ENCODE data around the gene HLF. TPM values are rescaled to one million over a fixed set of nuclear protein-coding genes. Genes with fewer than 3 reads are reported as not detected.
A peak's percentile ranks its signal among the peaks of the same experiment; 100 is the strongest.

Gene HLF
- total RNA-seq, 1 donor from 2014 or later, result 31.6 TPM

GRCh38 chr17:55245986-55246385, 18.8 kb upstream of the HLF start:
- DNase-seq, result no peak
- ATAC-seq (ENCODE audit: poor library complexity), result no peak
- intact Hi-C loops (cut with DNase I), result no loop called here

- intact Hi-C loops (cut with DNase I), result no loop called here
- DNase-seq (no peak), ATAC-seq (ENCODE audit: poor library complexity) (no peak)
Measured at GRCh38 chr17:55246583-55246982, 18.2 kb upstream of the HLF start.

- ATAC-seq (ENCODE audit: poor library complexity) (no peak), DNase-seq (no peak)
- intact Hi-C loops (cut with DNase I), result no loop called here
Measured at GRCh38 chr17:55248077-55248476, 16.7 kb upstream of the HLF start.

- intact Hi-C loops (cut with DNase I), result no loop called here
- no peak for DNase-seq
- ATAC-seq (ENCODE audit: poor library complexity), result no peak
Measured at GRCh38 chr17:55249861-55250260, 14.9 kb upstream of the HLF start.

GRCh38 chr17:55254375-55254774, 10.4 kb upstream of the HLF start:
- ATAC-seq (ENCODE audit: poor library complexity), result no peak
- no peak for DNase-seq
- intact Hi-C loops (cut with DNase I), result no loop called here

GRCh38 chr17:55258578-55259135, 6.1 kb upstream of the HLF start:
- ATAC-seq (ENCODE audit: poor library complexity), result no peak
- intact Hi-C loops (cut with DNase I), result no loop called here
- no peak for DNase-seq

GRCh38 chr17:55259684-55260111, 5.1 kb upstream of the HLF start:
- intact Hi-C loops (cut with DNase I), result no loop called here
- no peak for DNase-seq
- no peak for ATAC-seq (ENCODE audit: poor library complexity)

- no peak for DNase-seq
- intact Hi-C loops (cut with DNase I), result no loop called here
- no peak for ATAC-seq (ENCODE audit: poor library complexity)
Measured at GRCh38 chr17:55261311-55261710, 3.4 kb upstream of the HLF start.

- intact Hi-C loops (cut with DNase I), result no loop called here
Measured at GRCh38 chr17:55263569-55264277, 1.0 kb upstream of the HLF start.

GRCh38 chr17:55264278-55264644, 499 bp upstream of the HLF start:
- peak; percentile 46 for DNase-seq
- intact Hi-C loops (cut with DNase I), result no loop called here
- ATAC-seq (ENCODE audit: poor library complexity), result no peak

More at GRCh38 chr17:55263569-55264277, 1.0 kb upstream of the HLF start:
- peak; percentile 35 for DNase-seq
- no peak for ATAC-seq (ENCODE audit: poor library complexity)

- intact Hi-C loops (cut with DNase I), result no loop called here
- peak; percentile 46 for ATAC-seq (ENCODE audit: poor library complexity)
- peak; percentile 43 for DNase-seq
Measured at GRCh38 chr17:55265311-55266021, 706 bp downstream of the HLF start.

GRCh38 chr17:55266051-55266957, 1.5 kb downstream of the HLF start:
- ATAC-seq (ENCODE audit: poor library complexity) (peak; percentile 47), DNase-seq (peak; percentile 46)
- intact Hi-C loops (cut with DNase I), result no loop called here

GRCh38 chr17:55266958-55267688, 2.4 kb downstream of the HLF start:
- DNase-seq (no peak), ATAC-seq (ENCODE audit: poor library complexity) (no peak)
- intact Hi-C loops (cut with DNase I), result no loop called here

- DNase-seq (peak; percentile 23), ATAC-seq (ENCODE audit: poor library complexity) (no peak)
- intact Hi-C loops (cut with DNase I), result no loop called here
Measured at GRCh38 chr17:55267777-55268648, 3.3 kb downstream of the HLF start.

GRCh38 chr17:55268649-55269480, 4.1 kb downstream of the HLF start:
- ATAC-seq (ENCODE audit: poor library complexity), result no peak
- intact Hi-C loops (cut with DNase I), result no loop called here

GRCh38 chr17:55269894-55270293, 5.1 kb downstream of the HLF start:
- intact Hi-C loops (cut with DNase I), result no loop called here
- DNase-seq (no peak), ATAC-seq (ENCODE audit: poor library complexity) (no peak)

More at GRCh38 chr17:55268649-55269480, 4.1 kb downstream of the HLF start:
- DNase-seq, result no peak

GRCh38 chr17:55271223-55271571, 6.4 kb downstream of the HLF start:
- ATAC-seq (ENCODE audit: poor library complexity) (no peak), DNase-seq (no peak)
- intact Hi-C loops (cut with DNase I), result no loop called here

Data from Right ventricle myocardium superior (tissue), 1 donor.